ENCODE measurements around the gene ASCC1.

The ASCC1 gene

DNA sequence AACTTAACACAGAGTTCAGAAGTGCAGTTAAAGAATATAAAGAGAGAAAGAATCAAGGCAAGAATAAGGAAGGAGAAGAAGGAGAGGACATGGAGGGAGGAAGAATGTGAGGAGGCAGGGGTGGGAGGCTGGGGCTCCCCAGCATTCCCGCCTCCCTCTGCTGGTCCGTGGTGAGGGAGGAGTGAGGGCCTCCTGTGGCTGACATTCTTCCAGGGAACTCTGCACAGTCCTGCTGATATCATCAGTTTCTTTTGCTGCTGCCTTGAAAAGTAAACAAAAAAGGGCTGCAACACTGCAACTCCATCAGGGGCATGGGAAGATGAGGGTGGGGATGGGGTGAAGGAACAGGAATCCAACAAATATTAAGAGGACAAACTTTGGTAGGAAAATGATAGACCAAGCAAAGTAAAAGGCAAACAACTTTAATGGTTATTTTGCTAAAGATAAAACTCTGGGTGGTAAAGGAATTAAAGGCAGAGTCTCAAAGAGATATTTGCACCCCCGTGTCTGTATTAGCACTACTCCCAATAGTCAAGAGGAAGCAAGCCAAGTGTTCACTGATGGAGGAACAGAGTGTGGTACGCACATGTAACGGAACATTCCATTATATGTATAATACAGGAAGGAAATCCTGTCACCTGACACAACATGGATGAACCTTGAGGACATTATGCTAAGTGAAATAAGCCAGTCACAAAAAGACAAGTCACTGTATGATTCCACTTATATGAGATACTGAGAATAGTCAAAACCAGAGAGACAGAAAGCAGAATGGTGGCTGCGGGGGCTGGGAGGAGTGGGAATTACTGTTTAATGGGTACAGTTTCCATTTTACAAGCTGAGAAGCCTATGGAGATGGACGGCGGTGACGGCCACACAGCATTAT, 119.7 kb downstream of the ASCC1 start:
- no peak for DNase-seq

- no peak for DNase-seq
Observed at GRCh38 chr10:72095195-72095594, 120.9 kb downstream of the ASCC1 start.

GRCh38 chr10:72094574-72094973, 121.5 kb downstream of the ASCC1 start:
- DNase-seq: no peak

GRCh38 chr10:72093450-72093849, 122.6 kb downstream of the ASCC1 start:
- no peak for DNase-seq

DNA sequence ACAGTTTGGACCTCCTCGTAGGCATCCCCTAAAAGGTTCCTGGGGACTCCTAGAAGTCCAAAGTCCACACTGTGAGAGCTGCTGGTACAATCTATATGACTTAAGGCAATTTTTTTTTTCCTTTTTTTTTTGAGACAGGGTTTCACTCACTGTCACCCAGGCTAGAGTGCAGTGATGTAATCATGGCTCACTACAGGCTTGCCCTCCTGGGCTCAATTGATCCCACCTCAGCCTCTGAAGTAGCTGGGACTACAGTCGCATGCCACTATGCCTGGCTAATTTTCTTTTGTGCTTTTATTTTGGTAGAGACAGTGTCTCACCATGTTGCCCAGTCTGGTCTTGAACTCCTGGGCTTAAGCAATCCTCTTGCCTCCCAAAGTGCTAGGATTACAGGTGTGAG, 123.1 kb downstream of the ASCC1 start:
- no peak for DNase-seq

DNA sequence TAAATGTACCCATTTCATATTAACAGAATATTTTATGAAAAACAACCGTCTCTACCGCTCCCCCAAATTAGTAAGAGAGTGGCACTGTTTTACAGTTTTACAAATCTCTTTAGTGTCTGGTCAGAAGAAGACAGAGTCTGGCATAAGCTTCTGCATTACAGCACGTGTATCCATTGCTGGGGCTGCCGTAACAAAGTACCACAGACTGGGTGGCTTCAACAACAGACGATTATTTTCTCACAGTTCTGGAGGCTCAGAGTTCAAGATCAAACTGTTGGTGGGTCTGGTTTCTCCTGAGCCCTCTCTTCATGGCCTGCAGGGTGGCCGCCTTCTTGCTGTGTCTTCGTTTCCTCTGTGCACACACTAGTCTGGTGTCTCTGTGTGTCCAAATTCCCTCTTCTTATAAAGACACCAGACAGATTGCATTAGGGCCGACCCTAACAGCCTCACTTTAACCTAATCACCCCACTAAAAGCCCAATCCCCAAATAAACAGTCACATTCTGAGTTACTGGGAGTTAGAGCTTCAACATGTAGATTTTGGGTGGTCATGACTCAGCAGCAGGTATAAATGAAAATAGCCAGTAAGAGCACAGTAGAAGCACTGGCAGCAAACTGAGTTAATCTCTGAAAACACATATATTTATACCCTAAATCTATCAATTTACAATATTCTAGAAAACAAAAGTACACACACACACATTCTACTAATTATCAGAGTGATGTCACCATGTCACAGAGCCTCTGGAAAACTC, 123.7 kb downstream of the ASCC1 start:
- no peak for DNase-seq

- no peak for DNase-seq
Observed at GRCh38 chr10:72090326-72090725, 125.8 kb downstream of the ASCC1 start.

GRCh38 chr10:72089618-72090017, 126.5 kb downstream of the ASCC1 start:
- DNase-seq: peak; percentile 56

- DNase-seq: peak; percentile 70
Observed at GRCh38 chr10:72088889-72089575, 127.0 kb downstream of the ASCC1 start.

- peak; percentile 82 for DNase-seq
Observed at GRCh38 chr10:72087969-72088888, 127.8 kb downstream of the ASCC1 start, which contains the start of gene SPOCK2. Gene SPOCK2, minus strand, starts transcription at chr10:72088551. Its CDS starts 223 bp downstream, at chr10:72088328.

DNA sequence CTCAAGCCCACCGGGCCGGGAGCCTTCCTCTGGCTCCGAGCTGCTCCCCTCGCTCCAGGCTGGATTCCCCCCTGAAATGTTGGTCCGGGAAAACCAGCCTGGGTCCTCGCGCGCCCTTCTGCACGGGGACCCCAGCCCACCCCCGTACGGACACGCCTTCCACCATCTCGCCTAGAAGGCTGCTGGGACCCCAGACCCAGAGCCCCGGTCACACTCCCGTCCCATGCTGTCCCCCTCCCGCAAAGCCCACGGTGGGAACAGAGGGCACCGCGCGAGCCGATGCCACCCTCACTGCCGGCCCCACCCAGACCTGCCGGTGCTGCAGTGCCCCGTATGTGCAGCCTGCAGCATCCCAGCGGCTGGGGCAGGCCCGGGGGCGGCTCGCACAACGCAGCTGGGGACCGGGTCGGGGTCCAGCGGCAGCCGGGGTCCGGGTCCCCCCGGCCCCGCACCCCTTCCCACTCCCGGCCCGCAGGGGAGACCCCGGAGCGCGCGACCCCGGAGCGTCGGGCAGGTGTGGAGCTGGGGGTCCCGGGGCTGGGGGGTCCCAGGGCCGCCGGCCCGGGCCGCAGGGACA, 128.6 kb downstream of the ASCC1 start:
- peak; percentile 71 for DNase-seq

DNA sequence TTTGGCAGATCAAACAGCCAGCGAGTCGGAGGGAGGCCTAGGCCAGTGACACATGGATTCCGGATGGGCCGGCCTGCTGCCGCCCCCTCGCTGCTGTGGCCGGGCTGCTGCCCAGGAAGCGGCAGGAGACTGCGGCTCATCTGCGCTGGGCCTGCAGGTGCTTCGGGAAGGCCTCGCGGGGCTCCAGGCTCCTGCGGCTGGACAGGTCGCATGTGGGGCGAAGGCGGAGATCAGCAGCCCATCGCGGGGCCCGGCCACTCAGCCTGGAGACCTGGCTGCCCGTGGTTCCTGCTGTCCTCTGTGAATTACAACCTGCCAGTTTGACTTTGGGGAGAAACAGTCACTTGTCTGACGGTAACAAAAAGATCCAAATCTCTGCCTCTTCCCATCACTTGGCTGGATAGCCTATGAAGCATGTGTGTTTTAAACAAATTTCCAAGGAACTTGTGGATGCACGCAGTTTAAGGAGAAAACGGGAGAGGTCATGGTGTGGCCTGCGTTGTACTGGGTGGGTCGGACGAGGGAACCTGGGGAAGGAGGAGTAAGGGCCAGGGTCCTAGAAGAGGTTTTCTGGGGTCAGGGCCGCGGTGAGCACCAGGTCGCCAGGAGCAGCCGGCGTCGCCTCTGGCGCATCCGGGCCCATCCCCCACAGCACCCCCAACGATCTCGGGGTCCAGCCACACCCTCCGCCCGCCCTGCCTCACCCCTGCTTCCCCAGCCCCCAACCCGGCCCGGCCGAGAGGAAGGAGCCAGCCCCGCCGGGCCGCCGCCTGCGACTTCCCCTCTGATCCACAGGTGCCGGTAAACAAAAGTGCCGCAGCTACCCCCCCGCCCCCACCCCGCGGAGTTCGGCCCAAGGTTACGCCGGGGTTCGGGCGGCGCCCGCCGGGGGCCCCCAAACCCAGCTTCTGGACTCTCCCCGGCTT, 129.3 kb downstream of the ASCC1 start:
- peak; percentile 90 for DNase-seq

GRCh38 chr10:72085864-72086465, 130.1 kb downstream of the ASCC1 start:
- no peak for DNase-seq

GRCh38 chr10:72085166-72085565, 130.9 kb downstream of the ASCC1 start:
- DNase-seq: no peak

DNA sequence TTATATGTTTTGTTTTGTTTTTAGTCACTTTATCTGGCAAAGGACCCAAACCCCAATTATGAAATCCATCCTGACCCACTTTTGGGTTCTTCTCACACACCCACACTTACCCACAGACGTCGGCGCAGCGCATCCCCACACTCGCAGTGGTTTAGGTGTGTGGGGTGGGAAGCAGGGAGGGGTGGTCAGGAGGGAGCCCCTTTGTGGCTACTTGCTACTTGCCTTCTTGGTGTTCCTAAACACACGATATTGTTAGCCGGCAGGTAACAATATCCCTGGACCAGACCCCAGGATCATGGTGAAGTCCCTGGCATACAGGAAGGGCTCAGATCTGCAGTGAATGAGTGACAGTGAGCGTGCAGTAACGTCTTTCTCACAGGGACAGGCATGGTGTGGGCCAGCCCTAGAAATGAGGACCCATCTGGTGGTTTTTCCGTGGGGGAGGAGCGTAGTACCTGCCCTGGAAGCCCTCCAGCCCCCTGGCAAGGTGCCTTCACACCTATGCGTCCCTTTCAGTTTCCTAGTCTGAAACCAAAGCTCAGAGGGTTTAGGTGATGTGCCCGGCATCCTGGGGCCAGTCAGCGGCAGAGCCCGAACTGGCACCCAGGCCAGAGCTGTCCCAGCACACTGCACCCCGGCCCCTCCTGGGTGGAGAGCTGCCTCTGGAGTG, 132.2 kb downstream of the ASCC1 start:
- peak; percentile 68 for DNase-seq

GRCh38 chr10:72082856-72083789, 133.0 kb downstream of the ASCC1 start:
- no peak for DNase-seq

GRCh38 chr10:72081772-72082590, 134.1 kb downstream of the ASCC1 start:
- DNase-seq: no peak

- no peak for DNase-seq
Observed at GRCh38 chr10:72081210-72081609, 134.9 kb downstream of the ASCC1 start.
